NCI-H345 treated with DMSO at 0.1 percent for 48 hours (cell line): ENCODE results near the gene GNL2.
"Not testable (repeated sequence)": the region's sequence is repeated elsewhere in the genome, so short reads cannot be mapped to it uniquely, and the experiment has no call there.

Experiments
- DNase-seq: peaks from one replicate; lab custom pipeline; 2025; ENCODE audit not compliant: unreplicated experiment; lab: John Stamatoyannopoulos, UW

GNL2 gene

GRCh38 chr1:37560401-37561132, 35.2 kb downstream of the GNL2 start:
- no peak for DNase-seq

GRCh38 chr1:37559957-37560379, 35.8 kb downstream of the GNL2 start:
- DNase-seq = not testable (repeated sequence)

- no peak for DNase-seq
Measured at GRCh38 chr1:37559080-37559479, 36.7 kb downstream of the GNL2 start.

GRCh38 chr1:37558411-37558810, 37.3 kb downstream of the GNL2 start:
- no peak for DNase-seq

- no peak for DNase-seq
Measured at GRCh38 chr1:37557402-37557801, 38.3 kb downstream of the GNL2 start.

GRCh38 chr1:37556712-37557196, 39.0 kb downstream of the GNL2 start, which contains the start of gene DNALI1:
DNALI1 (plus strand) TSS chr1:37556940; CDS start chr1:37556995, 55 bp downstream.
- no peak for DNase-seq

- peak; percentile 92 for DNase-seq
Measured at GRCh38 chr1:37553927-37554808, 41.6 kb downstream of the GNL2 start, which contains the start of gene SNIP1. SNIP1 (minus strand) TSS chr1:37554293; CDS start chr1:37554229, 64 bp downstream.

GRCh38 chr1:37553598-37553926, 42.2 kb downstream of the GNL2 start:
- DNase-seq = no peak

- no peak for DNase-seq
Measured at GRCh38 chr1:37549341-37549740, 46.4 kb downstream of the GNL2 start.

GRCh38 chr1:37545019-37545418, 50.7 kb downstream of the GNL2 start:
- DNase-seq = no peak

GRCh38 chr1:37544530-37544929, 51.2 kb downstream of the GNL2 start:
- no peak for DNase-seq

GRCh38 chr1:37540036-37540785, 55.5 kb downstream of the GNL2 start:
- no peak for DNase-seq

- not testable (repeated sequence) for DNase-seq
Measured at GRCh38 chr1:37539154-37539553, 56.6 kb downstream of the GNL2 start.

- no peak for DNase-seq
Measured at GRCh38 chr1:37537378-37537777, 58.4 kb downstream of the GNL2 start.

- no peak for DNase-seq
Measured at GRCh38 chr1:37533317-37534093, 62.2 kb downstream of the GNL2 start.

- not testable (repeated sequence) for DNase-seq
Measured at GRCh38 chr1:37532418-37533156, 63.1 kb downstream of the GNL2 start.

GRCh38 chr1:37529888-37530287, 65.8 kb downstream of the GNL2 start:
- DNase-seq = not testable (repeated sequence)

GRCh38 chr1:37519613-37520012, 76.1 kb downstream of the GNL2 start:
- no peak for DNase-seq

GRCh38 chr1:37518929-37519328, 76.8 kb downstream of the GNL2 start:
- not testable (repeated sequence) for DNase-seq

- DNase-seq = not testable (repeated sequence)
Measured at GRCh38 chr1:37518241-37518640, 77.5 kb downstream of the GNL2 start.
